ENCODE results near the gene MEF2B.
"Not testable (repeated sequence)": the region's sequence is repeated elsewhere in the genome, so short reads cannot be mapped to it uniquely, and the experiment has no call there.

Gene MEF2B

DNA sequence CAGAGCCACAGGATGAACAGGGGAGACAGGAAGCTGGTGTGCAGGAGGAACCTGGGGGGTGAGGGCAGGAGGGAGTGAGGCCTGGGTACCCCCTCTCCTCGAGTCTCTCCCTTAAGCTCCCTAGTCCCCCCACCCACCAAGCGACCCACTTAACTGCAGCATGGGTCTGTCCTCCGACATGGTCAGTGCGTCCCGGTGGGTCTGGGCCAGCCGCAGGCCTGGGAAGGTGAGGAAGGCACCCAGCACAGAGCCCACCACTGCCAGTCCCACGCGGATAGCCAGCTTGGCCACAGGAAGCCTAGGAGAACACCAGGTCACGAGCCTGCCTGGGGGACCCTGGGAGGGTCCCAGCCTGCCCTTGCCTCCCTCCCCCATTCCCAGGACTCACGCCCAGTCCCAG is 48.7 kb downstream of the MEF2B start:
- no peak for DNase-seq

DNA sequence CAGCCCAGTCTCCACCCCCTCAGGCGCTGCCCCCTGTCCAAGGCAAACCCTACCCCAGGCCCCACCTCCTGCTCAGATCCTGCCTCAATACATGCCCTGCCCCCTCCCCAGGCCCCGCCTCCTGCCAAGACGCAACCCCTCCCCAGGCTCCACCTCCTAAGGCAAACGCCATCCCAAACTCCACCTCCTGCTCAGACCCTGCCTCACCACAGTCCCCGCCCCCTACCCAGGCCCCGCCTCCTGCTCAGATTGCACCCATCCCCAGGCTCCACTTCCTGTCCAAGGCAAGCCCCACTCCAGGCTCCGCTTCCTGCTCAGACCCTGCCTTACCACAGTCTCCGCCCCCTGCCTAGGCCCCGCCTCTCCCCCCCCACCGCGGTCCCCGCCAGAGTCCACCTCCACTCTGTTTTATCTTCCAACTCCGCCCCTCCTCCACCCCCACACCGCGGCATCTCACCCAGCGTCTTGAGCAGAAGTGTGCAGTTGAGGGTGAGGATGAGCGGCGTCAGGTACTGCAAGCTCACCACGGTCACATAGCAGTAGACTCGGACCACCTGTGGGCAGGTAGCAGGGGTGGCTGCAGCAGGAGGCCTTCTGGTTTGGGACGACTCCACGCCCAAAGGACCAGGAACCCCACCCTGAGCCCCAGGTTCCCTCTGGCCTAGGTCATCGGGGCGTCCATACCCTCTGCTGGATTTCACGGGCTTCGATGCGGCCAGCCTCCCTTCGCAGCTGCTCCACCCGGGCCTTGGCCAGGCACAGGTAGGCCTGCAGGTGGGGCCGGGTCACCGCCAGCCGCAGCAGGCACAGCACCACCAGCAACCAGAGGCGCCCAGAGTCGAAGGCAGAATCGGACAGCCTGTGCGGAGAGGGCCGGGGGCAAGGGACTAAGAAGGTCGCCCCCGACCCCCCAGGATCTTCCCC is 49.5 kb downstream of the MEF2B start:
- DNase-seq, result peak; percentile 42 to 50

GRCh38 chr19:19119325-19120237 is 50.5 kb downstream of the MEF2B start:
- DNase-seq, result no peak

DNA sequence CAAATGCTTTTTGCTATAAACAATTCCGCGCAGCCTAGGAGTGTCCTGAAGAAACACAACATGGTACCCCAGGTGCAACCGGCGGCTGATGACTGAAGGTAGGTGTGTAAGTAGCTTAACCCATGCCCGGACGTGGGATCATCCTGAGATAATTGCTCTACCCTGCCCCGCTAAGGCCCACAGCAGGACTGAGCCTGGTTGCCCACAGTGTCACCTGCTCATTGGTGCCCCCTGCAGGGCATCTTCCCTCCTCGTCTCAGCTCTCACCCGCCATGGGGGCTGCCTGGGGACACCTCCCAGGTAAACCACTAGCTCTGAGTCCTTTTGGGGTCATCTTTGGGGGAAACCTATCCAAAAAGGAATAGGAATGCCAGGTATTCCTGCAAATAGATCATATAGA is 54.1 kb downstream of the MEF2B start:
- DNase-seq, result peak; percentile 69 to 75

DNA sequence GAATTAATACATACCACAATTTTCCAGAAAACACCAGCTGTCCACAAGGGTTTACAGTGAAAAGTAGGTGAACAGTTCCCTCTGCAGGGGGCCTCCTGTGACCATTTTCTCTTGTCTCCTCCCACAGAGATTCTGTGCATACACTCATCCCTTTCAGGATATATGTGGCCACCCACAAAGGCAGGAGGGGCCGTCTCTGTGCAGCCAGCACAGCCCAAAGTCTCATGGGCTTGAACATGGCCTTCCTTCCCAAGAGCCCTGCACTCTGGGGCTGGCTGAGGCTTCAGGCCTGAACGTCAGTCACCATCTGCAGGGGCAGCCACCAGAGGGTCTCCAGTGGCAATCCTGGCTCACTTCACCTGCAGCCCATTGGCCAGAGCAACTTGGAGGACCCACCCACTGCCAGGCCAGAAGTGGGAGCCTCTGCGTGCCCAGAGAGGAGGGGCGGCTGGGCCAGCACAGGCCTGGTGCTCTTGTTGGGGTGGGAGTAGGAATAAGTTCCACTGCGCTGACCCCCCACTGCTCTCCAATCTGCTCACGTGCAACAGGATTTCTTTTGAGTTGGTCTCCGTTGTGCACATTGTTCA is 56.9 kb downstream of the MEF2B start:
- DNase-seq, result no peak

- DNase-seq, result no peak
These were observed 58.0 kb downstream of the MEF2B start for GRCh38 chr19:19111967-19112580.

DNA sequence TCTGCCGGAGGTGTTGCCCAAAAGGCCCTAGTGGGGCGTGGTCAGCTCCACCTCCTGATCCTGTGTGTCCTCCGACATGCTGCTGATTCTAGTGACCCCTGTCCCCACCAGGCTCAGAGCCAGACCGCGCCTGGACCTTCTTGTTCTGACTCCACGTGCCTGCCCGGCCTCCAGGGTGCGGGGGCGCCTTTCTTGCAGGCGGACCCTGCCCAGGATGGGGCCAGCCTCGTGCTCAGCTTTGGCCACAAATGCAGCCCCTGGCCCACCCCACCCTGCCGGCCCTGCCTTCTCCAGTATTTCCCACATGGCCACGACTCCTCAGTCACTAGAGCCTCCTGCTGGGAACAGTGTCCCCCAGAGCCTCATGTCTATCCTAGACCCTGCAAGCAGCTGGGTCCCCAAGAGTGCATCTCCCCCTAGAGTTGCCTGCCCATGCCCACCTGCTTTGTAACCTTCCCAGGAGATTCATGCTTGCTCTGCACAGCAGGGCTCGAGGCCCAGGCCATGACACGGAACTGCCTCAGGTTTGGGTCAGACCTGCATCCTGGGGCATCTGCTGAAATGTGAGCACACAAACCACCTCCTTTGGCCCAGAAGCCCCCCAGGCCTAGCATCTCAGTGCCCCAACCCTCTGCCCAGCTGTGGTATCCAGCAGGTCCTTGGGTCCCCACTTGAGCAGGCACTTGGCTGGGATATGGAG is 58.8 kb downstream of the MEF2B start:
- DNase-seq, result no peak

GRCh38 chr19:19110410-19111135 is 59.5 kb downstream of the MEF2B start:
- peak; percentile 41 to 53 for DNase-seq

- DNase-seq, result no peak
These were observed 60.5 kb downstream of the MEF2B start for GRCh38 chr19:19109601-19110000.

- no peak for DNase-seq
These were observed 62.4 kb downstream of the MEF2B start for GRCh38 chr19:19107654-19108053.

DNA sequence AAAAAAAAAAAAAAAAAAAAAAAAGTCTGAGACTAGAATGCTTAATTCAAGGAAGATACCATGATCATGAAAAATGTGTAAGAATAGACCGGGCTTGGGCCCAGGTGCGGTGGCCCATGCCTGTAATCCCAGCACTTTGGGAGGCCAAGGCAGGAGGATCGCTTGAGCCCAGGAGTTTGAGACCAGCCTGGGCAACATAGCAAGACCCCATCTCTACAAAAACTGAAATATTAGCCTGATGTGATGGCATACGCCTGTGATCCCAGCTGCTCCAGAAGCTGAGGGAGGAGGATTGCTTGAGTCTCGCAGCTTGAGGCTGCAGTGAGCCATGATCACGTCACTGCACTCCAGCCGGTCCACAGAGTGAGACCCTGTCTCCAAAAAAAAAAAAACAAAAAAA is 63.1 kb downstream of the MEF2B start:
- not testable (repeated sequence) for DNase-seq

GRCh38 chr19:19106056-19106551 is 64.0 kb downstream of the MEF2B start:
- DNase-seq, result no peak

- DNase-seq, result no peak
These were observed 64.6 kb downstream of the MEF2B start for GRCh38 chr19:19105365-19106055.

DNA sequence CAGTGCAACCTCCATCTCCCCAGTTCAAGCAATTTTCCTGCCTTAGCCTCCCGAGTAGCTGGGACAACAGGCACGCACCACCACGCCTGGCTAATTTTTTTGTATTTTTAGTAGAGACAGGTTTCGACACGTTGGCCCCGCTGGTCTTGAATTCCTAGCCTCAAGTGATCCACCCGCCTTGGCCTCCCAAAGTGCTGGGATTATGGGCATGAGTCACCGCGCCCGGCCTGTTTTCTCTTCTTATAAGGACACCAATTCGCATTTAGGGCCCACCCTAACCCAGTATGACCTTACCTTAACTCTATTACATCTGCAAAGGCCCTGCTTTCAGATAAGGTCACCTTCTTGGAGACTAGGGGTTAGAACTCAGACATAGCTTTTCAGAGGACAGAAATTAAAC is 66.9 kb downstream of the MEF2B start:
- DNase-seq, result no peak

DNA sequence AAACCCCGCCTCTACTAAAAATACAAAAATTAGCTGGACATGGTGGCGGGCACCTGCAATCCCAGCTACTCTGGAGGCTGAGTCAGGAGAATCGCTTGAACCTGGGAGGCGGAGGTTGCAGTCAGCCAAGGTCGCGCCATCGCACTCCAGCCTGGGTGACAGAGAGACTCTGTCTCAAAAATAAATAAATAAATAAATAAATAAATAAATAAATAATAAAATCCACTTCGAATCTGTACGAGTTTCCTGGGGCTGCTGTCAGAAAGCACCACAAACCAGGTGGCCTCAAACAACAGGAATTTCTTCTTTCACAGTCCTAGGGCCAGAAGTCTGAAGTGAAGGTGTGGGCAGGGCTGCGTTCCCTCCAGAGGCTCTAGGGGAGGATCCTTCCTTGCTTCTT is 67.5 kb downstream of the MEF2B start:
- DNase-seq, result not testable (repeated sequence)

DNA sequence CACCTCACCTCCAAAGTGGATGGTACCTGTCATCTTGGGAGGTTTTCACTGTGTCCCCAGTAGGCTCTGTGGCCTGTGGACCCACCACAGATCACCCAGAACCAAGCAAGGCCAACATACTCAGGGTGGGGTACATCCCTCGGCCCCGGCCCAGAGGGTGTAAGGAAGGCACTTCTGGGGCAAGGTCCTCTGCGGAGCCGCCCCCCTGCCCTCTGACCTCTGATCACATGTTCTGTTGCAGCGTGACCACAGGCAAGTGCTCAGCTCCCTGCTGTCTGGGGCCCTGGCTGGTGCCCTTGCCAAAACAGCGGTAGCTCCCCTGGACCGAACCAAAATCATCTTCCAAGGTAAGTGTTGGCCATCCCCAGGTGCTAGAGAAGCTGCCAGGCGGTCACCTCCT is 68.5 kb downstream of the MEF2B start:
- no peak for DNase-seq

- no peak for DNase-seq
These were observed 71.1 kb downstream of the MEF2B start for GRCh38 chr19:19098703-19099632.

GRCh38 chr19:19098084-19098702 is 71.9 kb downstream of the MEF2B start:
- no peak for DNase-seq
